Subcutaneous adipose tissue (tissue), 4 donors: ENCODE measurements around the gene MSANTD2. TPM values are rescaled to one million over a fixed set of nuclear protein-coding genes. Genes with fewer than 3 reads are reported as not detected.

Experiments
- CTCF ChIP-seq: fragments of 450-650 bp; IDR thresholded peaks from one replicate; pipeline ENCODE4 v1.5.1; 2016; ENCODE audit warnings: low read depth, mild to moderate bottlenecking, control low read depth, antibody characterized with exemption, moderate library complexity
- total RNA-seq, 4 donors: library from RNA; depleted of rRNA; stranded (reverse); fragments of >200 nt; gene quantifications; one replicate each; pipeline ENCODE4 v1.1.0, GENCODE V29; 2016

The MSANTD2 gene
- total RNA-seq, 4 donors from 2014 or later = 11.6 to 23.9 (median 15.0) TPM

- TF ChIP-seq CTCF = no peak
Measured at GRCh38 chr11:124738713-124739478, 61.3 kb downstream of the MSANTD2 start.

- no peak for TF ChIP-seq CTCF
Measured at GRCh38 chr11:124737638-124738305, 62.4 kb downstream of the MSANTD2 start.

GRCh38 chr11:124736736-124737135 lies 63.5 kb downstream of the MSANTD2 start:
- TF ChIP-seq CTCF = no peak

- TF ChIP-seq CTCF = no peak
Measured at GRCh38 chr11:124732230-124732629, 68.0 kb downstream of the MSANTD2 start.

- TF ChIP-seq CTCF = no peak
Measured at GRCh38 chr11:124729571-124729970, 70.6 kb downstream of the MSANTD2 start.

GRCh38 chr11:124728134-124728533 lies 72.1 kb downstream of the MSANTD2 start:
- no peak for TF ChIP-seq CTCF

- TF ChIP-seq CTCF = no peak
Measured at GRCh38 chr11:124727474-124727873, 72.7 kb downstream of the MSANTD2 start.
